Progenitor cell of endocrine pancreas (in vitro differentiated cells): ENCODE measurements around the gene RXFP1. TPM values are rescaled to one million over a fixed set of nuclear protein-coding genes. Genes with fewer than 3 reads are reported as not detected.
A peak's percentile ranks its signal among the peaks of the same experiment; 100 is the strongest.

Experiments used
- DNase-seq: peaks from one replicate; pipeline ENCODE4 v3.0.0; 2021; ENCODE audit warnings: low spot score; ENCODE audit not compliant: unreplicated experiment
- H3K27ac Mint-ChIP-seq: 2 replicates; pipeline ENCODE4 v1.8.0; 2021; ENCODE audit warnings: mild to moderate bottlenecking, moderate library complexity, mixed read lengths
- H3K27me3 Mint-ChIP-seq: 2 replicates; pipeline ENCODE4 v1.8.0; 2021; ENCODE audit warnings: mixed read lengths
- H3K36me3 Mint-ChIP-seq: 2 replicates; pipeline ENCODE4 v1.8.0; 2022; ENCODE audit warnings: mixed read lengths; ENCODE audit not compliant: insufficient read depth
- H3K4me1 Mint-ChIP-seq: 2 replicates; pipeline ENCODE4 v1.8.0; 2021; ENCODE audit warnings: low read depth, mixed read lengths
- H3K4me3 Mint-ChIP-seq: 2 replicates; pipeline ENCODE4 v1.8.0; 2021; ENCODE audit warnings: low read depth, mild to moderate bottlenecking, moderate library complexity, mixed read lengths
- H3K9me3 Mint-ChIP-seq: 2 replicates; pipeline ENCODE4 v1.8.0; 2021; ENCODE audit warnings: low read depth, mixed read lengths
- CTCF ChIP-seq: fragments of 200-600 bp; sonication (generic); IDR thresholded peaks from one replicate; pipeline ENCODE4 v1.5.0; 2021; ENCODE audit warnings: antibody characterized with exemption, mild to moderate bottlenecking; ENCODE audit not compliant: unreplicated experiment
- total RNA-seq: library from RNA; stranded (reverse); gene quantifications from 2 replicates; pipeline ENCODE4 v1.2.1, GENCODE V29; 2021

Gene RXFP1
- total RNA-seq, 1 donor from 2014 or later: not detected

GRCh38 chr4:158613046-158613445 lies 91.4 kb downstream of the RXFP1 start:
- DNase-seq: no peak
- peaks cover 6% of the 10 kb centered on the region for H3K9me3 Mint-ChIP-seq
- no peaks in the 10 kb centered on the region for H3K4me1 Mint-ChIP-seq
- no peak overlapping the region for H3K4me3 Mint-ChIP-seq
- H3K36me3 Mint-ChIP-seq: no peaks in the 10 kb centered on the region
- no peak for TF ChIP-seq CTCF
- H3K27ac Mint-ChIP-seq: no peak overlapping the region
- no peaks in the 10 kb centered on the region for H3K27me3 Mint-ChIP-seq

- Mint-ChIP-seq H3K36me3 (no peaks in the 10 kb centered on the region), H3K9me3 (peaks cover 6% of the 10 kb centered on the region), H3K27me3 (no peaks in the 10 kb centered on the region), H3K4me1 (no peaks in the 10 kb centered on the region), H3K27ac (no peak overlapping the region), H3K4me3 (no peak overlapping the region)
- TF ChIP-seq CTCF: no peak
- DNase-seq: no peak
These were observed 96.3 kb downstream of the RXFP1 start for GRCh38 chr4:158617956-158618355.

GRCh38 chr4:158621729-158622128 lies 100.0 kb downstream of the RXFP1 start:
- no peak overlapping the region for H3K4me3 Mint-ChIP-seq
- no peaks in the 10 kb centered on the region for H3K36me3 Mint-ChIP-seq
- no peaks in the 10 kb centered on the region for H3K4me1 Mint-ChIP-seq
- TF ChIP-seq CTCF: no peak
- H3K9me3 Mint-ChIP-seq: no peaks in the 10 kb centered on the region
- no peaks in the 10 kb centered on the region for H3K27me3 Mint-ChIP-seq
- H3K27ac Mint-ChIP-seq: no peak overlapping the region
- DNase-seq: no peak

- Mint-ChIP-seq H3K36me3 (no peaks in the 10 kb centered on the region), H3K4me3 (no peak overlapping the region), H3K27me3 (no peaks in the 10 kb centered on the region), H3K4me1 (no peaks in the 10 kb centered on the region), H3K9me3 (no peaks in the 10 kb centered on the region), H3K27ac (no peak overlapping the region)
- TF ChIP-seq CTCF: no peak
- no peak for DNase-seq
These were observed 100.6 kb downstream of the RXFP1 start for GRCh38 chr4:158622251-158622650.

- no peak for DNase-seq
- peak; percentile 68 for TF ChIP-seq CTCF
- no peaks in the 10 kb centered on the region for H3K27me3 Mint-ChIP-seq
- no peak overlapping the region for H3K27ac Mint-ChIP-seq
- H3K9me3 Mint-ChIP-seq: no peaks in the 10 kb centered on the region
- no peaks in the 10 kb centered on the region for H3K36me3 Mint-ChIP-seq
- H3K4me1 Mint-ChIP-seq: no peaks in the 10 kb centered on the region
- no peak overlapping the region for H3K4me3 Mint-ChIP-seq
These were observed 103.3 kb downstream of the RXFP1 start for GRCh38 chr4:158624889-158625478.
